Liver (tissue), 9 donors: ENCODE data around the gene CCDC40. TPM values are rescaled to one million over a fixed set of nuclear protein-coding genes. Genes with fewer than 3 reads are reported as not detected.
"Not testable (repeated sequence)": the region's sequence is repeated elsewhere in the genome, so short reads cannot be mapped to it uniquely, and the experiment has no call there.

ENCODE experiments used
- DNase-seq: peaks from one replicate; pipeline ENCODE4 v3.0.0-alpha.2; 2017; ENCODE audit warnings: low spot score
- H3K27ac ChIP-seq, 2 donors: one replicate each; pipeline ENCODE4 v1.7.0; 2013; ENCODE audit warnings: inconsistent platforms in 2 of 2, low read length in 2 of 2, control low read depth in 1 of 2, low read depth in 1 of 2, mild to moderate bottlenecking in 1 of 2
- H3K27me3 ChIP-seq, 4 donors: one replicate each; pipeline versions ENCODE4 v1.6.1 to v1.7.0; 2013; ENCODE audit warnings: low read length in 3 of 4, inconsistent platforms in 1 of 4, mild to moderate bottlenecking in 1 of 4, moderate library complexity in 1 of 4; ENCODE audit not compliant: control insufficient read depth in 4 of 4, insufficient read depth in 4 of 4
- H3K36me3 ChIP-seq, 4 donors: one replicate each; pipeline versions ENCODE4 v1.6.1 to v1.7.0; 2013; ENCODE audit warnings: low read length in 3 of 4, mild to moderate bottlenecking in 3 of 4, low read depth in 1 of 4, moderate library complexity in 1 of 4; ENCODE audit not compliant: control insufficient read depth in 4 of 4, insufficient read depth in 3 of 4
- H3K4me1 ChIP-seq, 4 donors: one replicate each; pipeline versions ENCODE4 v1.6.1 to v1.7.0; 2013; ENCODE audit warnings: low read length in 3 of 4, mild to moderate bottlenecking in 3 of 4, moderate library complexity in 1 of 4; ENCODE audit not compliant: control insufficient read depth in 4 of 4, insufficient read depth in 4 of 4
- H3K4me3 ChIP-seq, 3 donors: one replicate each; pipeline versions ENCODE4 v1.6.1 to v1.7.0; 2013; ENCODE audit warnings: low read length in 3 of 3, control low read depth in 1 of 3, low read depth in 1 of 3, mild to moderate bottlenecking in 1 of 3
- H3K9ac ChIP-seq, 2 donors: one replicate each; pipeline ENCODE4 v1.7.0; 2013; ENCODE audit warnings: low read length in 2 of 2, mild to moderate bottlenecking in 2 of 2, moderate library complexity in 2 of 2, control low read depth in 1 of 2, low read depth in 1 of 2
- H3K9me3 ChIP-seq, 4 donors: one replicate each; pipeline versions ENCODE4 v1.6.1 to v1.7.0; 2013; ENCODE audit warnings: low read length in 3 of 4; ENCODE audit not compliant: control insufficient read depth in 4 of 4
- ATF3 ChIP-seq: IDR thresholded peaks from 2 replicates; pipeline ENCODE4 v1.6.1; 2016; ENCODE audit warnings: antibody characterized with exemption
- CTCF ChIP-seq: fragments of 150-350 bp; IDR thresholded peaks from 2 replicates; pipeline ENCODE4 v1.5.1; 2017; ENCODE audit warnings: improper control_type of control experiment, low read depth, low read length; ENCODE audit not compliant: missing input control
- EGR1 ChIP-seq, 2 donors: IDR thresholded peaks; 2 replicates each; pipeline ENCODE4 v1.6.1; 2016 to 2018; ENCODE audit warnings: antibody characterized with exemption in 2 of 2, low read depth in 2 of 2
- FOXA1 ChIP-seq: IDR thresholded peaks from 2 replicates; pipeline ENCODE4 v1.6.1; 2016; ENCODE audit warnings: antibody characterized with exemption
- FOXA2 ChIP-seq: IDR thresholded peaks from 2 replicates; pipeline ENCODE4 v1.6.1; 2016; ENCODE audit warnings: antibody characterized with exemption
- GABPA ChIP-seq, 2 donors: IDR thresholded peaks in 1 of 2; conservative IDR thresholded peaks in 1 of 2; 2 replicates each; pipeline ENCODE4 v1.6.1; 2016; ENCODE audit warnings: antibody characterized with exemption in 2 of 2, mild to moderate bottlenecking in 1 of 2, moderate library complexity in 1 of 2
- HNF4A ChIP-seq, 2 donors: conservative IDR thresholded peaks; 2 replicates each; pipeline ENCODE4 v1.6.1; 2016; ENCODE audit warnings: antibody characterized with exemption in 2 of 2, mild to moderate bottlenecking in 2 of 2
- HNF4G ChIP-seq: IDR thresholded peaks from 2 replicates; pipeline ENCODE4 v1.6.1; 2016; ENCODE audit warnings: antibody characterized with exemption
- JUND ChIP-seq, 2 donors: IDR thresholded peaks; 2 replicates each; pipeline ENCODE4 v1.6.1; 2016; ENCODE audit warnings: antibody characterized with exemption in 2 of 2
- MAX ChIP-seq: IDR thresholded peaks from 2 replicates; pipeline ENCODE4 v1.6.1; 2016; ENCODE audit warnings: antibody characterized with exemption
- NR2F2 ChIP-seq: IDR thresholded peaks from 2 replicates; pipeline ENCODE4 v1.6.1; 2016; ENCODE audit warnings: antibody characterized with exemption
- RAD21 ChIP-seq, 2 donors: IDR thresholded peaks; 2 replicates each; pipeline ENCODE4 v1.6.1; 2016; ENCODE audit warnings: antibody characterized with exemption in 2 of 2, mild to moderate bottlenecking in 2 of 2
- REST ChIP-seq: IDR thresholded peaks from 2 replicates; pipeline ENCODE4 v1.6.1; 2016; ENCODE audit warnings: antibody characterized with exemption, mild to moderate bottlenecking
- RXRA ChIP-seq, 2 donors: IDR thresholded peaks; 2 replicates each; pipeline ENCODE4 v1.6.1; 2017 to 2018; ENCODE audit warnings: antibody characterized with exemption in 2 of 2, mild to moderate bottlenecking in 1 of 2
- SP1 ChIP-seq: IDR thresholded peaks from 2 replicates; pipeline ENCODE4 v1.6.1; 2018; ENCODE audit warnings: antibody characterized with exemption, mild to moderate bottlenecking
- TAF1 ChIP-seq: conservative IDR thresholded peaks from 2 replicates; pipeline ENCODE4 v1.6.1; 2016; ENCODE audit warnings: antibody characterized with exemption, mild to moderate bottlenecking
- YY1 ChIP-seq: IDR thresholded peaks from 2 replicates; pipeline ENCODE4 v1.6.1; 2016; ENCODE audit warnings: antibody characterized with exemption, mild to moderate bottlenecking
- ZBTB33 ChIP-seq: IDR thresholded peaks from 2 replicates; pipeline ENCODE4 v1.6.1; 2016; ENCODE audit warnings: antibody characterized with exemption
- WGBS: extraction: QIAGEN DNeasy Blood & Tissue Kit; methylation state at CpG from one replicate; pipeline ENCODE4 v1.1.7; 2013; 5-methylcytosine and 5-hydroxymethylcytosine counted together
- polyA plus RNA-seq, 2 donors: library from polyadenylated mRNA; stranded (reverse) in 1 of 2; unstranded in 1 of 2; fragments of 200-250 nt in 1 of 2; fragments of >200 nt in 1 of 2; fragmentation: Nextera tagmentation in 1 of 2; extraction: Ambion mirVana in 1 of 2; gene quantifications; one replicate each; pipeline versions ENCODE4 v1.2.1 to v1.2.3, GENCODE V29; 2013 to 2015
- total RNA-seq, 2 donors: library from RNA; depleted of rRNA; stranded (reverse); fragments of >200 nt; gene quantifications; one replicate each; pipeline ENCODE4 v1.2.3, GENCODE V29; 2014
- donor health status: healthy.
- donor health status: healthy.
- donor health status: healthy.
- donor health status: healthy.
- donor health status: healthy.

CCDC40 gene
- total and polyA plus RNA-seq, 4 donors: 0.60 to 3.0 (median 1.4) TPM

- no peaks in the 10 kb centered on the region for H3K9me3 ChIP-seq
- peak; percentile 67 for DNase-seq
- H3K27ac ChIP-seq: peak overlapping the region; percentile 14 to 55
- TF ChIP-seq FOXA2 (peak; percentile 63), CTCF (no peak), MAX (peak; percentile 89), FOXA1 (peak; percentile 43), EGR1 (IDR thresholded peaks at IDR 0.05; ENCODE audit: low read depth in 2 of 2) (no peak), NR2F2 (peak; percentile 46), REST (peak; percentile 74), JUND (IDR thresholded peaks at IDR 0.05) (peak; percentile 59 to 90), ATF3 (peak; percentile 96), RAD21 (IDR thresholded peaks at IDR 0.05) (peak; percentile 10 to 34), GABPA (IDR thresholded peaks at IDR 0.05 in 1 of 2, conservative IDR thresholded peaks at IDR 0.05 in 1 of 2) (no peak), YY1 (peak; percentile 86), HNF4G (peak; percentile 68), SP1 (peak; percentile 94), HNF4A (conservative IDR thresholded peaks at IDR 0.05) (peak; percentile 83 to 90), RXRA (IDR thresholded peaks at IDR 0.05) (peak; percentile 90 to 93), ZBTB33 (peak; percentile 87), TAF1 (peak; percentile 85)
- no peaks in the 10 kb centered on the region for H3K27me3 ChIP-seq
- WGBS: 24% methylated on average over 22 of the region's 22 CpGs
- H3K36me3 ChIP-seq: no peaks in the 10 kb centered on the region
- H3K9ac ChIP-seq: peak overlapping the region; percentile 10 to 71
- H3K4me3 ChIP-seq: no peak overlapping the region
- peaks cover 32 to 54% (median 48%) of the 10 kb centered on the region in 4 donors for H3K4me1 ChIP-seq
These were observed 42.8 kb upstream of the CCDC40 start for GRCh38 chr17:79993390-79994227.

- WGBS: 74% methylated on average over 4 of the region's 4 CpGs
- not testable (repeated sequence) for H3K9me3 ChIP-seq, H3K36me3 ChIP-seq, DNase-seq, H3K4me3 ChIP-seq, H3K27me3 ChIP-seq
- H3K9ac ChIP-seq: peak overlapping the region in 1 of 2 donors; percentile 46
- H3K4me1 ChIP-seq: peaks cover 27 to 48% (median 43%) of the 10 kb centered on the region in 4 donors
- H3K27ac ChIP-seq: peak overlapping the region in 1 of 2 donors; percentile 14
These were observed 42.2 kb upstream of the CCDC40 start for GRCh38 chr17:79994228-79994569.
